ENCODE results near the gene NFIX. TPM values are rescaled to one million over a fixed set of nuclear protein-coding genes. Genes with fewer than 3 reads are reported as not detected.

NFIX gene
- total and polyA plus RNA-seq, 5 experiments from 2014 or later = 0.68 to 8.6 (median 3.2) TPM; not detected in 1

DNA sequence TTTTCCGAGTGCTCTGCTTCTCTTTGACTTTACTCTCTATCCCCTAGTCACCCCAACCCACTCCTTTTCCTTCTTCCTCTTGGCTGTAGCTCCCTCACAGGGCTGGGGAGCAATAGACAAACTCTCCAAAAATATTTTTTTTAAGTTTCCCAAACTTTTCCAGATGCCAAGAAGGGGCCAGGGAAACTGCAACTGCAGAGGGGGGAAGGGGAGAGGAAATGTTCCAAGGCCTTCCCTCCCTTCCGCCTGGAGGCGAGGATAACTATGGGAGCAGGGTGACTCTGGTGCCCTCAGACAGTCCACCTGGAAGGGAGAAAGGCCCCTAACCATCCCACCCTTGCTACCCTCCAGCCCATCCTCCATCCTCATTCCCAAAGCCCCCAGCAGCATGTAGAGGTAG lies 58.0 kb downstream of the NFIX start:
- POLR2A ChIA-PET = no interaction called here
- no peak overlapping the region for H3K27ac Mint-ChIP-seq
- no peaks in the 10 kb centered on the region for H3K36me3 Mint-ChIP-seq
- no peak for DNase-seq
- H3K9me3 Mint-ChIP-seq = no peaks in the 10 kb centered on the region
- H3K27me3 Mint-ChIP-seq = peaks cover 0 to 26% (median 5%) of the 10 kb centered on the region in 5 donors
- H3K4me1 Mint-ChIP-seq = peaks cover 12 to 14% (median 13%) of the 10 kb centered on the region in 4 donors
- no peak overlapping the region for H3K4me3 Mint-ChIP-seq
- no peak for ATAC-seq

DNA sequence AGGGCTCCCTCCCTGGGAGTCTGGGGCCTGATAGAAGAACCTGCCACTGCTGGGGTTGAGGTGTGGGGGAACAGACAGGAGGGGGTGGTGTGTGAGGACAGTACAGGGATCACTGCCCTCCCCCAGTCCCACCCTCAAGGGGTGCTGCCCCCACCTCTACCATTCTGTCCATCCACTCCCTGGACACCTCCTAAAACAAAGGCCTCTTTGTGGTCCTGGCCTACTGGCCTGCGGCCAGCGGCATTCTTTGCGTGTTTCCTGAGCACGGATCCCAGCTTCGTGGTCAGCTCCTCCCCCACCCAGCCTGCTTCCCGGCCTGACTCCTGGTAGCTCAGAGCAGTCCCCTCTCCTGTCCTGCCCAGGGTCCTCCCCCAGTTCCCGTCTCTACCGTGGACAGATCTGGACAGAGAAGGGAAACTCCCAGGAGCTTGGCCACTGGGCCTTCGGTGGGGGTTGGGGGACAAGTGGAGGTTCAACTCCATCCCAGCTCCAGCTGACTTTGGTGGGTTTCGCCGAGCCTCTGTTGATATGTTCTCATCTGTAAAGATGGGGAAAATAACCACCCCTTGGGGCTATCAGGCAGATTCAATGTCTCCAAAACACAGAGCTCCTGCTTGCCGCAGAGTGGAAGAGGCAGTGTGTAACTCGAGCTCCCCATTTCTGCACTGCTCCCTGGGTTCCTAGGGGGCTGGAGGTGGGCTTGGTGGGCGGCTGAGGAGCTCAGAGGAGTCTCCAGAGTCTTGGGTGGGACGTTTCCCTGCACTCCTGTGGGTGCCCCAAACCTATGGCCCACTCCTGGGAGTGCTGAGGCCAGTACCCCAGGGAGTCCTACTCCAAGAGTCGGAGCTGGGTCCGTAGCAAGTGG lies 58.7 kb downstream of the NFIX start:
- peaks cover 0 to 26% (median 5%) of the 10 kb centered on the region in 5 donors for H3K27me3 Mint-ChIP-seq
- H3K4me3 Mint-ChIP-seq = no peak overlapping the region
- peak overlapping the region in 1 of 10 donors; percentile 52 for H3K27ac Mint-ChIP-seq
- DNase-seq = no peak
- no peaks in the 10 kb centered on the region for H3K9me3 Mint-ChIP-seq
- peaks cover 12 to 14% (median 13%) of the 10 kb centered on the region in 4 donors for H3K4me1 Mint-ChIP-seq
- H3K36me3 Mint-ChIP-seq = no peaks in the 10 kb centered on the region
- POLR2A ChIA-PET = interaction anchor here (0.9 kb wide), 1 partner anchor 63 kb away, joined by 5 read pairs; no protein-coding TSS in a partner anchor
- no peak for ATAC-seq

DNA sequence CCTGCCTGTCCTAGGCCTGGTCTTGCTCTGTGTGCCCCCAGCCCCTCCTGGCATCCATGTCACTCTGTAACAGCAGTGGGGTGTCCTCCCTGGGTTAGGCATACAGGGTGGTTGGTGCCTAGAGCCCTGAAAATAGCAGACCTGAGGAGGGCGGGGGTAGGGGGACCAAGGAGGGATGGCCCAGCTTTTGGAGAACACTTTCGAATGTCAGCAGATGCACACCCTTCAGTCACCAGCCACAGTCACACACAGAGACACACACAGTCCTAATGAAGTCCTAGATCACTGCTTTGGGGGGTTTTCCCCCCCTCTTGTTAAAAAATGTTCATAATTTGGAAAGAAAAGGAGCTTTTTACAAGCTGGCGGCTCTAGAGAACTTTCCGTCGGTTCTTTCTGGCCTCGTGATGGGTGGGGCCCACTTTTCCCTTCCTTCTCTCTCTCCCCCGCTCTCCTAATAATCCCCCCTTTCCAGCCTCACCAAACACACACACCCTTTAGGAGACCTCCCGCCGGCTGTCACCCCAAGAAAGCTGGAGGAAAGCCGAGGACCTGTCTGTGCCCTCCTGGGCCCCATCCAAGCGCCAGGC lies 59.4 kb downstream of the NFIX start:
- Mint-ChIP-seq H3K36me3 (no peaks in the 10 kb centered on the region), H3K4me3 (no peak overlapping the region), H3K27ac (peak overlapping the region in 1 of 10 donors; percentile 33), H3K4me1 (peaks cover 12 to 14% (median 13%) of the 10 kb centered on the region in 4 donors), H3K9me3 (no peaks in the 10 kb centered on the region), H3K27me3 (peaks cover 0 to 26% (median 5%) of the 10 kb centered on the region in 5 donors)
- DNase-seq (no peak), ATAC-seq (no peak)
- POLR2A ChIA-PET = no interaction called here

DNA sequence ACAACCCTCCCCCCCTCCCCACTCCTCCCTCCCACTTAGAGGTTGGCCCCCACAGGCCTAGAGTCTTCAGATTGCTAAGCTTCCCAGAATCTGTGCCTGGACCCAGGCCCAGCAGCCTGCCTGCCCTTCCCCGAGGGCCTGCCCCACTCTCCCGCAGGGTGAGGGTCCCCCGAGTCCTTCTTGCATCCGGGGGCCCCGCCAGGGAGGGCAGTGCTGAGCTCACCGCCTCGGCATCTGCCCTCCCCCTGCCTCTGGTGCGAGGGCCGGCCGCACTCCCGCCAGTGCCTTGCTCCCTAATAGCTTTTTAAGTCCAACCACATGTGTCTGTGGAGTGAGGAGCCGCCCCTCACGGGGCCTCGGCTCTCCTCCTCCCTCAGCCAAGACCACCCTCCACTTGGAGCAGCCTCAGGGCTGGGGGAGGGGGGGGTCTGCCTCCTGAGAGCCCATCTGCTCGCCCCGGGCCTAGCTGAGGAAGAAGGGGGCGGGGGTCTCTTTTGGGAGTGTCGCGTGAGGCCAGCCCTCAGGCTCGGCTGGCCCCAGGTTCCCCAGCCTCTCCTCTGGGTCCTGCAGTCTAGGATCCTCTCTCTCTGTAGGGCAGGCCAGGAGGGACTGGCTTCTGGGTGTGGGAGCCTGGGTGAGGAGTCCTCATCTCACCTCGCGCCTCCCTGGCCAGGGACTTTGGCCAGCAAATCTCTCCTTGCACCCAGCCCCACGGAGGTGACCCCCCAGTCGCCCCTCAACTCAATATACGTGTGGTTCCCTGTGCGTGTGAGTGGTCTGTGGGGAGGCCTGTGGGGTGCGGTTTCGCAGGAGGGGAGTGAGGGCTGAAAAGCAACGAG lies 60.2 kb downstream of the NFIX start:
- POLR2A ChIA-PET = no interaction called here
- Mint-ChIP-seq H3K4me3 (no peak overlapping the region), H3K27ac (no peak overlapping the region), H3K36me3 (no peaks in the 10 kb centered on the region), H3K4me1 (peaks cover 9 to 14% (median 13%) of the 10 kb centered on the region in 4 donors), H3K9me3 (no peaks in the 10 kb centered on the region), H3K27me3 (peaks cover 0 to 19% (median 5%) of the 10 kb centered on the region in 5 donors)
- no peak for ATAC-seq
- no peak for DNase-seq

DNA sequence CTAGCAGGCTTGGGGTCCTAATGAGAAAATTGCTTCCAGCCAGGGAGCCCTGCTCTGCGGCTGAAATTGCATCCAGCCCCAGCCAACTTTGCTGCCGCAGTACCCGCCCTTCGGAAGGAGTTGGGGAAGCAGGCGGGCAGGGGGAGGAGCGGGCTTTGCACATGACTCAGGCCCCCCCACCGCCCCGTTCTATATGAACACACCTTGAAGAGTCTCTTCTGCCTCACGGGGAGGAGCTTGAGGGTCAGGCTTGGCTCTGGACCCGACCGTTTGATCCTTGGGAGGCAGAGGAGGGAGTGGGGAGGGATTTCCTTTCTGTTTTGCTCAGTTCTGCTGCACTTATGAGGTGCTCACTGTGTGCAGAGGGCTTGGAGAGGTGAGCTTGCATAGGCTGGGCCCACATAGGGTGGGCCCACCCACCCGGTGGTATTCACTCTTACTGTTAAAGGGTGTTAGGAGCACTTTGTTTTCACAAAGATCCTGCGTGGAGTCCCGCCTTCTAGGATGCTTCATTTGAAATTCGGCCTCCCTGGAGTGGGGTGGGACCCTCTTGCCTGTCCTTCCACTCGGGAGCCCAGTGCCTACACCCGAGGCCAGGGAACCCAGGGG lies 60.9 kb downstream of the NFIX start:
- Mint-ChIP-seq H3K4me3 (no peak overlapping the region), H3K4me1 (peaks cover 10 to 16% (median 15%) of the 10 kb centered on the region in 4 donors), H3K27me3 (peaks cover 0 to 12% (median 5%) of the 10 kb centered on the region in 5 donors), H3K27ac (no peak overlapping the region), H3K9me3 (no peaks in the 10 kb centered on the region), H3K36me3 (no peaks in the 10 kb centered on the region)
- no peak for DNase-seq
- POLR2A ChIA-PET = no interaction called here
- ATAC-seq = no peak

DNA sequence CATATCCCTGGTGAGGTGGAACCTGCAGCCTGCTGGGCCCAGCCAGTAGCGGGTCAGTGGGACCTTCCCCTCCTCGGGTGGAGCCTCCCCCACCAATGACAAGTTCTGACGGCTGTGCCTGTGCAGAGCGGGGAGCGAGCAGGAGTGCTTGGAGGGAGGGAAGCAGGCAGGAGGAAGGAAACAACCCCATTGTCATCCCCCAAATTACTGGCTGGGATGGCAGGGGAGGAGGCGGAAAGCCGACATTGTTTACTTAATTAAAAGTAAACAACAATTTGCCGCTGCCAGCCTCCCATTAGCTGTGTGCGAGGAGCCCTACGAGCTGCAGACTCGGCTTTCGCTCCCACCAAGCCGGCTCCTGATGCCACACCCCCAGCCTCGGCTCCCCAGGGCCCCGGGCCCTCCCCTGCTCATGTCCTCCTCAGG lies 61.9 kb downstream of the NFIX start:
- Mint-ChIP-seq H3K9me3 (no peaks in the 10 kb centered on the region), H3K4me3 (no peak overlapping the region), H3K27ac (no peak overlapping the region), H3K36me3 (no peaks in the 10 kb centered on the region), H3K4me1 (peaks cover 6 to 11% (median 9%) of the 10 kb centered on the region in 4 donors), H3K27me3 (peaks cover 1 to 8% (median 5%) of the 10 kb centered on the region in 5 donors)
- POLR2A ChIA-PET = interaction anchor here (1.5 kb wide), 1 partner anchor 71 kb away, joined by 5 read pairs; no protein-coding TSS in a partner anchor
- no peak for DNase-seq
- ATAC-seq = no peak

DNA sequence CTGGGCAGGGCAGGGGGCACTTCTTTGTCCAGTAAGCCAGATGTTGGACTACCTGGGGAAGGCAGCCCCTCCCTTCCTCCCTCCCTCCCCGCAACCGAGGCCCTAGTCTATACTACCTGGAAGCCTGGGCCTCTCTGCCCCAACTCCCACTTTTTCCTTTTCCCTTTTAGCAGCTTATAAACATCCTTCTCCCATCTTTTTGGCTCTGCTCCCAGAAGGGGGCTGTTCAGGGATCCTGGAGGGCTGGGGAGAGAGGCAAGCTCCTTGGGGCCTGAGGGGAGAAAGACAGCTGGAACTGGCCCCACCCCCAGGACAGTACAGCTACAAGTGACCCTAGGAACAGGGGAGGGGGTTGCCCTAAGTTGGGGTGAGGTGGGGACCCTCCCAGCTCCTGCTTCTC lies 62.5 kb downstream of the NFIX start:
- ATAC-seq (no peak), DNase-seq (no peak)
- H3K27ac Mint-ChIP-seq = no peak overlapping the region
- H3K9me3 Mint-ChIP-seq = no peaks in the 10 kb centered on the region
- POLR2A ChIA-PET = interaction anchor here (0.6 to 1.5 kb wide), 2 partner anchors 72 to 139 kb away, joined by 3 to 5 read pairs; no protein-coding TSS in a partner anchor
- no peak overlapping the region for H3K4me3 Mint-ChIP-seq
- no peaks in the 10 kb centered on the region for H3K36me3 Mint-ChIP-seq
- H3K27me3 Mint-ChIP-seq = peaks cover 1 to 10% (median 5%) of the 10 kb centered on the region in 5 donors
- H3K4me1 Mint-ChIP-seq = peaks cover 4 to 11% (median 9%) of the 10 kb centered on the region in 4 donors

DNA sequence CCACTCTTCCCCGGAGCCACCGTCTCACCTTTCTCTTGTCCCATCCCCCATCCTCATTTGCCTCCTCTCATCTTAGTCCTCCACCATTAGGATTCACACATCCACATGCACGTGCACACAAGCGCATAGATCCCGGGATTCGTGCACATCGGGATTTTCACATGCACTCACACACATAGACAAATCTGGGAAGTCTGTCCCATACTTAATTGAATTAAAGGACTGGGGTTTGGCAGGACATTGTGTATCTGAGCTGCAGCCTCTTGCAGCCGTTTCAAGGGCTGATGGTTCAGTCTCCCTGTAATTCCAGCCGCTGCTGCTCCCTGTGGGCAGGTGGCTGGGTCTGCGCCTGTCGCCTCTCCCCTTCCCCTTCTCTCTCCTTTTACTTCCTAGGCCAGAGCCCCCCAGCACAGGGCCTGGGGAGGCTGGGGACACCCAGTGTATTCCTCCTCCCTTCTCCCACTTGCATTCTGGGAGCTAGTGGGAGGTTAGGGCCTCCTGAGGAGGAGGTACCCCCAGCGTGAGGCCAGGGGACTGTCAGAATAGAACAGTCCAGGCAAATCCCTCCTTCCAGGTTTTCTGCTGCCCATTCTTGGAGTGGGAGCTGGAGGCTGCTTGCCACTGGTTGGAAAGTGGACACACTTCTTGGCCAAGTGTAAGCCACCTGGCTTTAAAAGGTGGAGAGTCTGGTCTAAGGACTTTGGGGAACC lies 63.8 kb downstream of the NFIX start:
- H3K27me3 Mint-ChIP-seq = peaks cover 4 to 22% (median 12%) of the 10 kb centered on the region in 5 donors
- no peak overlapping the region for H3K4me3 Mint-ChIP-seq
- POLR2A ChIA-PET = no interaction called here
- H3K4me1 Mint-ChIP-seq = peaks cover 3 to 11% (median 9%) of the 10 kb centered on the region in 4 donors
- no peaks in the 10 kb centered on the region for H3K36me3 Mint-ChIP-seq
- no peak for ATAC-seq
- H3K27ac Mint-ChIP-seq = no peak overlapping the region
- H3K9me3 Mint-ChIP-seq = no peaks in the 10 kb centered on the region
- DNase-seq = no peak

DNA sequence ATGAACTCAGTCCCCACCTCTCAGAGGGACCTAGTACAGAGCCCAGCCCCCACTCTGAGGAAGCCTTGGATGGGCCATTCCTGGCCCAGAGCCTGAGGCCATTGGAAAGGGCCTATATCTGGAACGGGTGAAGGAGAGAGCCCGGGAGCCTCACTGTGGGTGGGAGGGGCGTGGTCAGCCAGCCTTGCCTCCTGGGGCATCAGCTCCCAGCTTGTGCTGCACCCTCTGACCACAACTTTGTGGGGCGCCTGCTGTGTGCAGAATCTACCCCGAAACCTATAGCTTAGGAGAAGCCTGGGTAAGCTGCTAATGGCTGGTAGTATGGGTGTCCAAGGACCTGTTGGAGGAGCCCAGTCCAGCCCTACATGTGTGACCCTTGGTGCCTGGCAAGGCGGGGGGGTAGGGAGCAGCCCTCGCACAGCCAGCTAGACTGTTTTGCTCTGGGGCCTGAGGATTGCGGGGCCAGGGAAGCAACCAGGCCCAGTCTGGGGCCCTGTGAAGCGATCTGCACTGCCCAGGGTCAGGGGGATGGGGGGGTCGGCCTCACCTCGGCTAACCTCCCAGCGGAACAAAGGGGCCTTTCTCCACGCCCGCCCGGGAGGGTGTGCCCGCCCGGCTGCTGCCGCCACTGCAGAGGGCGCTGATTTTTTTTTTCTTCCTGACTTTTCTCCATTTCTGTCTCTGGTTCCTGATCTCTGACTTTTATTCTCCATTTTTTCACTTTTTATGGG lies 65.1 kb downstream of the NFIX start:
- H3K9me3 Mint-ChIP-seq = no peaks in the 10 kb centered on the region
- peak overlapping the region in 7 of 10 donors; percentile 70 to 89 (median 83) for H3K4me3 Mint-ChIP-seq
- H3K27ac Mint-ChIP-seq = no peak overlapping the region
- POLR2A ChIA-PET = interaction anchor here (0.7 to 1.6 kb wide), 7 partner anchors 34 to 142 kb away, joined by 3 to 8 read pairs (median 4); partner anchors contain the start of gene SYCE2
- DNase-seq = no peak
- peaks cover 3 to 11% (median 9%) of the 10 kb centered on the region in 4 donors for H3K4me1 Mint-ChIP-seq
- ATAC-seq = no peak
- H3K36me3 Mint-ChIP-seq = no peaks in the 10 kb centered on the region
- peaks cover 4 to 28% (median 12%) of the 10 kb centered on the region in 5 donors for H3K27me3 Mint-ChIP-seq

DNA sequence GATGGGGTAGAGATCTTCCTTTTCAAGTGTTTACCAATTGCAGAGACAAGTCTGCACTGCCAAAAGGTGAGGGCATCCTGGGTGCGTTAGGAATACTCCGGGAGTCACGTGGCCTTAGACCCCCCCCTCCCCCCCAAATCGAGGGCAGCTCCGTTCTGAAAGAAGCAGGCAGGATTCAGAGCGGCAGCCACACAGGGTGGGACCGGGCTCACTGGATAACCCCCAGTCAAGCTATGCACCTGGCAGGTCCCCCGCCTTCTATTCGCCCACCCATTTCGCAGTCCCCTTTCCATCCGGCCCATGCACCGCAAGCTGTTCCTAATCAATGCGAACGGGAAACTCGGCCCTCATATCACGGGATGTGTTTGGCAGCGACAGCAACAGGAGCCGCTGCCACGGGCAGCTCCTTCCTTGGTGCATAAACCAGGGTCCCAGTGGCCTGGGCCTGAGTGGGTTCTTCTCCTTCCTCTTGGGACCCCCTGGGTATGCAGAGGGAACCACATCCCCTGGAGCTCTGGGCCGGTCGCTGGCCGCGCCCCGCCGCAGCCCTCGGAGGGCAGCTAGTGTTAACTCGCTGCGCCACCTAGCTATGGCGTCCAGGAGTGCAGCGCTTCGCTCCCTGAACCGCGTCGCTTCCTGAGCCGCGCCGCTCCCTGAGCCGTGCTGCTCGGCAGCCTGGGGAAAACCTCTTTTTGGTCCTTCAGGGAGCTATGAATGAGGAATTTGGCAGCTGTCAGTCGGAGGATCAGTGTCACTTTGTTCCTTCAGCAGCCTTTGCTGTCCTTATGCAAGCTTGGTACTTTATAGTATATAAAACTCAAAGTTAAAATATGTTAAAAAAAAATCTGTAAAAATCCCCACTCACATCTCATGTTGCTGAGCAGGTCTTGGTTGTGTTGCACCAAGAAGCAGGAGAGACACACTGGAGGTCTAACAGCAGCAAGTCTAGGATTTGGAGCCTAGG lies 66.0 kb downstream of the NFIX start:
- Mint-ChIP-seq H3K4me1 (peaks cover 3 to 11% (median 9%) of the 10 kb centered on the region in 4 donors), H3K36me3 (no peaks in the 10 kb centered on the region), H3K4me3 (peak overlapping the region; percentile 70 to 89 (median 83)), H3K9me3 (no peaks in the 10 kb centered on the region), H3K27ac (peak overlapping the region in 1 of 10 donors; percentile 52), H3K27me3 (peaks cover 4 to 31% (median 12%) of the 10 kb centered on the region in 5 donors)
- DNase-seq (peak; percentile 54 to 83 (median 71)), ATAC-seq (peak; percentile 97 to 99)
- POLR2A ChIA-PET = interaction anchor here (0.7 to 1.8 kb wide), 10 partner anchors 33 to 83 kb away, joined by 3 to 8 read pairs (median 4); no protein-coding TSS in a partner anchor
